GM20000 (cell line): Measurements from ENCODE around the gene SLC24A4.

Experiments used
- DNase-seq: peaks from one replicate; pipeline ENCODE4 v3.0.0; 2012; ENCODE audit warnings: low spot score
- TF ChIP-seq, protein P1 (sequence below): IDR thresholded peaks from 2 replicates; pipeline ENCODE4 v1.5.1; 2012; ENCODE audit warnings: mild to moderate bottlenecking, control low read depth; ENCODE audit errors: extremely low read depth, missing control alignments

Gene SLC24A4

DNA sequence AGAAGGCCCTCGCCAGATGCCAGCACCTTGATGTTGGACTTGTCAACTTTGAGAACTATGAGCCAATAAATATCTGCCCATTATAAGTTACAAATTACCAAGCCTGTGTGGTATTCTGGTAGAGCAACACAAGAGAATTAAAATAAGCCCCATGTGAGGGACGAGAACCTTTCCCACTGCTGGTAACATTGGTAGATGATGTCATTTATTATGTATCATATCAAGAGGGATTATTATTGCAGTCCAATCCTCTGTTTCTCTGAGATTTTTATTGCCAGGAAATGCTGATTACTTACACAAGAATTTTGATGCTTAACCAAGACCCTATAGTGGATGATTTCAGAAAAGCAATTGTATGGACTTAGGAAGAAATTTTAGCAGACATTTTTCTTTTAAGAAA is 40.3 kb upstream of the SLC24A4 start:
- no peak for DNase-seq

GRCh38 chr14:92285311-92285710 is 37.7 kb upstream of the SLC24A4 start:
- TF ChIP-seq, protein P1, sequence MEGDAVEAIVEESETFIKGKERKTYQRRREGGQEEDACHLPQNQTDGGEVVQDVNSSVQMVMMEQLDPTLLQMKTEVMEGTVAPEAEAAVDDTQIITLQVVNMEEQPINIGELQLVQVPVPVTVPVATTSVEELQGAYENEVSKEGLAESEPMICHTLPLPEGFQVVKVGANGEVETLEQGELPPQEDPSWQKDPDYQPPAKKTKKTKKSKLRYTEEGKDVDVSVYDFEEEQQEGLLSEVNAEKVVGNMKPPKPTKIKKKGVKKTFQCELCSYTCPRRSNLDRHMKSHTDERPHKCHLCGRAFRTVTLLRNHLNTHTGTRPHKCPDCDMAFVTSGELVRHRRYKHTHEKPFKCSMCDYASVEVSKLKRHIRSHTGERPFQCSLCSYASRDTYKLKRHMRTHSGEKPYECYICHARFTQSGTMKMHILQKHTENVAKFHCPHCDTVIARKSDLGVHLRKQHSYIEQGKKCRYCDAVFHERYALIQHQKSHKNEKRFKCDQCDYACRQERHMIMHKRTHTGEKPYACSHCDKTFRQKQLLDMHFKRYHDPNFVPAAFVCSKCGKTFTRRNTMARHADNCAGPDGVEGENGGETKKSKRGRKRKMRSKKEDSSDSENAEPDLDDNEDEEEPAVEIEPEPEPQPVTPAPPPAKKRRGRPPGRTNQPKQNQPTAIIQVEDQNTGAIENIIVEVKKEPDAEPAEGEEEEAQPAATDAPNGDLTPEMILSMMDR, result no peak
- no peak for DNase-seq

More for the DNA sequence above, 40.3 kb upstream of the SLC24A4 start:
- TF ChIP-seq, protein P1, result no peak

DNA sequence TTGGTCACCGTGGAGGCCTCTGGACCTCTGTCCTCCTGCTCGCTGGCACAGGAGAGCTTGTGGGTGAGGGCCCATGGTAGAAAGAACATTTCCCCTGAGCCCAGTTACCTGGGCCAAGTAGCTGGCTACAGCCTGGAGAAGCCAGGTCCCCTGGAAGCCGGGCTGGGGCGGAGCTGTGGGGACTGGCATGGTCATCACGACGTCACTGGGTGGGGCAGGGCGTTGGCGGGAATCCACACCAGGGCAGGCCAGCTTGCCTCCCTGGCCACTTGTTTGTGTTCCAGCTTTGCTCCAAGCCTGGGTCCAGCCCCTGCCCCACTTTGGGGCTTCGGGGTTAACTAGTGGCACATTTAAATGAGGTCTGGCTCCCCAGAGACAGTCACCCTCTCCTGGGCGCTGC is 35.0 kb upstream of the SLC24A4 start:
- DNase-seq, result no peak
- TF ChIP-seq, protein P1, result no peak

DNA sequence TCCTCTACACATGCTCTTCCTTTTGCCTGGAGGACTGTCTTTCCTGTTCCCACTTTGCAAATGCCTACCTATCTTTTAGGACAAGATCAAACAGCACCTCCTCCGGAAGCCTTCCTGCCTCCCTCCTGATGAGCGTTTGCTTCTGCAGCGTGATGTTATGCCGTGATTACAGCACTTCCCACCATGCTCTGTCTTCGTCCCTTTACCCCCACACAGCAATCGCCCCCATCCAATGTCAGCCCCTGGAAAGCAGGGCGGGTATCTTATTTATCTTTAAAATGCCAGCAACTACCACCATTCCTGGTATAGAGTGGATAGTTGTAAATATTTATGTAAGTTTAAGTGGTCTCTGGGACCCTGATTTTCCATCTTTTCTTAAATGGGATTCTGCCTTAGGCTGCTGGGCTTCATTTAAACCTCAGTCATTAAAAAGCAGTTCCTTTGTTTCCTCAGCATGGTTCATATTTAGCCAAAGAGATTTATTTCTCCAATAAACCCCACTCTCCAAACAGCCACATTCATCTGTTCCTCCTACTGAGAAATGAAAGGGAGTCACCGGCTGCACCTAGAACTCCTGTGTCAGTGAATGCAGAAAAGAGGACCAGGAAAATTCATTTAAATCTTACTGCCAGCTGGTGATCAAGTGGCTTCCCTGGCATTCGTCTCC is 33.8 kb upstream of the SLC24A4 start:
- TF ChIP-seq, protein P1, result no peak
- no peak for DNase-seq

DNA sequence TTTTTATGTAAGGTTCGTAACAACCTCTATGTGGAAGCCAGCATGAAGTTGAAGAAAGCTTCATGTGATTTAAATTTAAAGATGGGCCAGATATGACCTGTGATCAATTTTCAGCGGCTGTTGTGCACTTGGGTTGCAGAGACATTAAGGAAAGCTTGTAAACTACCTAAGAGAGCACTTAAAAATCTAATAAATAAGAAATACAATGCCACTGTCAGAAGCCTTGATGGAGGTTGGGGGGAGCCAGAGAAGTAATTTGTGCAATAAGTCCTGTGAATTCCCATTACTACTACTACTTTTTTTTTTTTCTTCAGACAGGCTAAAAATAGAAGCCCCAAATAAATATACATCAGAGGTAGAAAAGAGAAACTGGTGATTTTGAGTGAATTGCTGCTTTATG is 30.3 kb upstream of the SLC24A4 start:
- TF ChIP-seq, protein P1, result no peak
- DNase-seq, result no peak

DNA sequence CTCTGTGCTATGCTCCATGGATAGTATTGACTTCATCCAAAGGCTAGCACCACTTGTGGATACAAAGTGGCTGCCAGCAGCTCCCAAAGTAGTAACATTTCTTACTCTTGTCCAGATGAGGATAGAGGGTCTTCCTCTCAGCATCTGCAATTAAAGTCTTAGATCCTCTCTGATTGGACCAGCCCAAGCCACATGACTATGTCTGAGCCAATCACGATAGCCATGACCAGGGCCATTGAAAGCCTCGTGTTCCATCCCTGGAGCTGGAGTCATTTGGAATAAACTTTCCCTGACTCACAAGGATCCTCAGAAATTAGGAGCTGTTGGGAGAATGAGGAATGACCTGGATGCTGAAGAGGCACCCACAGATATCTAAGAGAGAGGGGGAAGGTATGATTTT is 28.5 kb upstream of the SLC24A4 start:
- TF ChIP-seq, protein P1, result no peak
- no peak for DNase-seq

GRCh38 chr14:92297818-92298595 is 25.0 kb upstream of the SLC24A4 start:
- no peak for DNase-seq
- TF ChIP-seq, protein P1, result no peak
